Liver (tissue), 9 donors: Measurements from ENCODE around the gene TUBA4B. TPM values are rescaled to one million over a fixed set of nuclear protein-coding genes. Genes with fewer than 3 reads are reported as not detected.

ENCODE experiments used
- DNase-seq: peaks from one replicate; pipeline ENCODE4 v3.0.0-alpha.2; 2017; ENCODE audit warnings: low spot score
- H3K27ac ChIP-seq, 2 donors: one replicate each; pipeline ENCODE4 v1.7.0; 2013; ENCODE audit warnings: inconsistent platforms in 2 of 2, low read length in 2 of 2, control low read depth in 1 of 2, low read depth in 1 of 2, mild to moderate bottlenecking in 1 of 2
- H3K27me3 ChIP-seq, 4 donors: one replicate each; pipeline versions ENCODE4 v1.6.1 to v1.7.0; 2013; ENCODE audit warnings: low read length in 3 of 4, inconsistent platforms in 1 of 4, mild to moderate bottlenecking in 1 of 4, moderate library complexity in 1 of 4; ENCODE audit not compliant: control insufficient read depth in 4 of 4, insufficient read depth in 4 of 4
- H3K36me3 ChIP-seq, 4 donors: one replicate each; pipeline versions ENCODE4 v1.6.1 to v1.7.0; 2013; ENCODE audit warnings: low read length in 3 of 4, mild to moderate bottlenecking in 3 of 4, low read depth in 1 of 4, moderate library complexity in 1 of 4; ENCODE audit not compliant: control insufficient read depth in 4 of 4, insufficient read depth in 3 of 4
- H3K4me1 ChIP-seq, 4 donors: one replicate each; pipeline versions ENCODE4 v1.6.1 to v1.7.0; 2013; ENCODE audit warnings: low read length in 3 of 4, mild to moderate bottlenecking in 3 of 4, moderate library complexity in 1 of 4; ENCODE audit not compliant: control insufficient read depth in 4 of 4, insufficient read depth in 4 of 4
- H3K4me3 ChIP-seq, 3 donors: one replicate each; pipeline versions ENCODE4 v1.6.1 to v1.7.0; 2013; ENCODE audit warnings: low read length in 3 of 3, control low read depth in 1 of 3, low read depth in 1 of 3, mild to moderate bottlenecking in 1 of 3
- H3K9ac ChIP-seq, 2 donors: one replicate each; pipeline ENCODE4 v1.7.0; 2013; ENCODE audit warnings: low read length in 2 of 2, mild to moderate bottlenecking in 2 of 2, moderate library complexity in 2 of 2, control low read depth in 1 of 2, low read depth in 1 of 2
- H3K9me3 ChIP-seq, 4 donors: one replicate each; pipeline versions ENCODE4 v1.6.1 to v1.7.0; 2013; ENCODE audit warnings: low read length in 3 of 4; ENCODE audit not compliant: control insufficient read depth in 4 of 4
- ATF3 ChIP-seq: IDR thresholded peaks from 2 replicates; pipeline ENCODE4 v1.6.1; 2016; ENCODE audit warnings: antibody characterized with exemption
- CTCF ChIP-seq: fragments of 150-350 bp; IDR thresholded peaks from 2 replicates; pipeline ENCODE4 v1.5.1; 2017; ENCODE audit warnings: improper control_type of control experiment, low read depth, low read length; ENCODE audit not compliant: missing input control
- EGR1 ChIP-seq, 2 donors: IDR thresholded peaks; 2 replicates each; pipeline ENCODE4 v1.6.1; 2016 to 2018; ENCODE audit warnings: antibody characterized with exemption in 2 of 2, low read depth in 2 of 2
- FOXA1 ChIP-seq: IDR thresholded peaks from 2 replicates; pipeline ENCODE4 v1.6.1; 2016; ENCODE audit warnings: antibody characterized with exemption
- FOXA2 ChIP-seq: IDR thresholded peaks from 2 replicates; pipeline ENCODE4 v1.6.1; 2016; ENCODE audit warnings: antibody characterized with exemption
- GABPA ChIP-seq, 2 donors: IDR thresholded peaks in 1 of 2; conservative IDR thresholded peaks in 1 of 2; 2 replicates each; pipeline ENCODE4 v1.6.1; 2016; ENCODE audit warnings: antibody characterized with exemption in 2 of 2, mild to moderate bottlenecking in 1 of 2, moderate library complexity in 1 of 2
- HNF4A ChIP-seq, 2 donors: conservative IDR thresholded peaks; 2 replicates each; pipeline ENCODE4 v1.6.1; 2016; ENCODE audit warnings: antibody characterized with exemption in 2 of 2, mild to moderate bottlenecking in 2 of 2
- HNF4G ChIP-seq: IDR thresholded peaks from 2 replicates; pipeline ENCODE4 v1.6.1; 2016; ENCODE audit warnings: antibody characterized with exemption
- JUND ChIP-seq, 2 donors: IDR thresholded peaks; 2 replicates each; pipeline ENCODE4 v1.6.1; 2016; ENCODE audit warnings: antibody characterized with exemption in 2 of 2
- MAX ChIP-seq: IDR thresholded peaks from 2 replicates; pipeline ENCODE4 v1.6.1; 2016; ENCODE audit warnings: antibody characterized with exemption
- NR2F2 ChIP-seq: IDR thresholded peaks from 2 replicates; pipeline ENCODE4 v1.6.1; 2016; ENCODE audit warnings: antibody characterized with exemption
- RAD21 ChIP-seq, 2 donors: IDR thresholded peaks; 2 replicates each; pipeline ENCODE4 v1.6.1; 2016; ENCODE audit warnings: antibody characterized with exemption in 2 of 2, mild to moderate bottlenecking in 2 of 2
- REST ChIP-seq: IDR thresholded peaks from 2 replicates; pipeline ENCODE4 v1.6.1; 2016; ENCODE audit warnings: antibody characterized with exemption, mild to moderate bottlenecking
- RXRA ChIP-seq, 2 donors: IDR thresholded peaks; 2 replicates each; pipeline ENCODE4 v1.6.1; 2017 to 2018; ENCODE audit warnings: antibody characterized with exemption in 2 of 2, mild to moderate bottlenecking in 1 of 2
- SP1 ChIP-seq: IDR thresholded peaks from 2 replicates; pipeline ENCODE4 v1.6.1; 2018; ENCODE audit warnings: antibody characterized with exemption, mild to moderate bottlenecking
- TAF1 ChIP-seq: conservative IDR thresholded peaks from 2 replicates; pipeline ENCODE4 v1.6.1; 2016; ENCODE audit warnings: antibody characterized with exemption, mild to moderate bottlenecking
- YY1 ChIP-seq: IDR thresholded peaks from 2 replicates; pipeline ENCODE4 v1.6.1; 2016; ENCODE audit warnings: antibody characterized with exemption, mild to moderate bottlenecking
- WGBS: extraction: QIAGEN DNeasy Blood & Tissue Kit; methylation state at CpG from one replicate; pipeline ENCODE4 v1.1.7; 2013; 5-methylcytosine and 5-hydroxymethylcytosine counted together
- polyA plus RNA-seq, 2 donors: library from polyadenylated mRNA; stranded (reverse) in 1 of 2; unstranded in 1 of 2; fragments of 200-250 nt in 1 of 2; fragments of >200 nt in 1 of 2; fragmentation: Nextera tagmentation in 1 of 2; extraction: Ambion mirVana in 1 of 2; gene quantifications; one replicate each; pipeline versions ENCODE4 v1.2.1 to v1.2.3, GENCODE V29; 2013 to 2015
- total RNA-seq, 2 donors: library from RNA; depleted of rRNA; stranded (reverse); fragments of >200 nt; gene quantifications; one replicate each; pipeline ENCODE4 v1.2.3, GENCODE V29; 2014
- donor health status: healthy.
- donor health status: healthy.
- donor health status: healthy.
- donor health status: healthy.
- donor health status: healthy.

TUBA4B gene
- total and polyA plus RNA-seq, 4 donors = 0.08 to 0.20 (median 0.19) TPM; not detected in 1

GRCh38 chr2:219281588-219281987, 28.5 kb downstream of the TUBA4B start:
- H3K36me3 ChIP-seq = peaks cover 8 to 45% (median 37%) of the 10 kb centered on the region in 4 donors
- TF ChIP-seq FOXA1 (no peak), FOXA2 (no peak), EGR1 (IDR thresholded peaks at IDR 0.05; ENCODE audit: low read depth in 2 of 2) (no peak), TAF1 (no peak), RXRA (IDR thresholded peaks at IDR 0.05) (no peak), NR2F2 (no peak), REST (no peak), JUND (IDR thresholded peaks at IDR 0.05) (no peak), RAD21 (IDR thresholded peaks at IDR 0.05) (no peak), GABPA (IDR thresholded peaks at IDR 0.05 in 1 of 2, conservative IDR thresholded peaks at IDR 0.05 in 1 of 2) (no peak), HNF4G (no peak), SP1 (no peak), HNF4A (conservative IDR thresholded peaks at IDR 0.05) (no peak), YY1 (no peak), ATF3 (no peak)
- no peak overlapping the region for H3K27ac ChIP-seq
- 97% methylated on average over 8 of the region's 8 CpGs for WGBS
- no peaks in the 10 kb centered on the region for H3K9me3 ChIP-seq
- no peak overlapping the region for H3K9ac ChIP-seq
- no peak for DNase-seq
- peaks cover 7 to 24% (median 14%) of the 10 kb centered on the region in 4 donors for H3K4me1 ChIP-seq
- no peaks in the 10 kb centered on the region for H3K27me3 ChIP-seq
- H3K4me3 ChIP-seq = no peak overlapping the region

- Histone ChIP-seq H3K4me3 (no peak overlapping the region), H3K9me3 (no peaks in the 10 kb centered on the region), H3K36me3 (peaks cover 8 to 45% (median 38%) of the 10 kb centered on the region in 4 donors), H3K27ac (no peak overlapping the region), H3K4me1 (peaks cover 7 to 22% (median 13%) of the 10 kb centered on the region in 4 donors), H3K9ac (no peak overlapping the region), H3K27me3 (no peaks in the 10 kb centered on the region)
- no peak for TF ChIP-seq FOXA2
- no peak for TF ChIP-seq GABPA (IDR thresholded peaks at IDR 0.05 in 1 of 2, conservative IDR thresholded peaks at IDR 0.05 in 1 of 2)
- no peak for TF ChIP-seq RAD21 (IDR thresholded peaks at IDR 0.05)
- TF ChIP-seq EGR1 (IDR thresholded peaks at IDR 0.05; ENCODE audit: low read depth in 2 of 2) = no peak
- TF ChIP-seq JUND (IDR thresholded peaks at IDR 0.05) = no peak
- no peak for TF ChIP-seq MAX
- no peak for TF ChIP-seq ATF3
- TF ChIP-seq YY1 = no peak
- no peak for TF ChIP-seq FOXA1
- TF ChIP-seq CTCF = no peak
- TF ChIP-seq NR2F2 = no peak
- DNase-seq = no peak
- WGBS = 95% methylated on average over 5 of the region's 5 CpGs
Observed at GRCh38 chr2:219282375-219282774, 29.3 kb downstream of the TUBA4B start.
